Thyroid gland (tissue), 4 donors: Measurements from ENCODE around the gene PKIB.

Experiments used
- POLR2A ChIP-seq, 2 donors: fragments of 450-650 bp; IDR thresholded peaks; one replicate each; pipeline ENCODE4 v1.6.1; 2017; ENCODE audit warnings: antibody characterized with exemption in 2 of 2, mild to moderate bottlenecking in 2 of 2, moderate library complexity in 1 of 2
- TF ChIP-seq, protein P1 (sequence below), 6 experiments: fragments of 200-600 bp in 3 of 6; fragments of 450-650 bp in 3 of 6; sonication (generic) in 3 of 6; IDR thresholded peaks; one replicate each; pipeline ENCODE4 v1.5.1; 2016 to 2019; ENCODE audit warnings: antibody characterized with exemption in 6 of 6, mild to moderate bottlenecking in 2 of 6, inconsistent platforms in 1 of 6, moderate library complexity in 1 of 6

DNA sequence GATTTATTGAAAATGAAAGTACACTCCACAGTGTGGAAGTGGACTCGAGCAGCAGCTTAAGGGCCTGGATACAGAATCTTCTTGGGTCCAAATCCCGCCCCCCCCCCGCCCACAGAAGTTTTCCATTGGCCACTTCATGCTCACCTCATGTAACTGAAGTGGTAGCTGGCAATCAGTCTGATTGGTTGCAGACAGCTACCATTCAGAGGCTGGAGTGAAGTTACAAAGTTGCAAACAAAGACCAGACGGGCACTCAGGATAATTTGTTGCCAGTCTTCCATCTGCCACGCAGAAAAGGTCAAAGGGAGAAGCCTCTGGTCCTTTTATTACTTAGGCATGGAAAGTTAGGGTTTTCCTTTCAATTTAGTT, 143.5 kb downstream of the PKIB start:
- TF ChIP-seq, protein P1, sequence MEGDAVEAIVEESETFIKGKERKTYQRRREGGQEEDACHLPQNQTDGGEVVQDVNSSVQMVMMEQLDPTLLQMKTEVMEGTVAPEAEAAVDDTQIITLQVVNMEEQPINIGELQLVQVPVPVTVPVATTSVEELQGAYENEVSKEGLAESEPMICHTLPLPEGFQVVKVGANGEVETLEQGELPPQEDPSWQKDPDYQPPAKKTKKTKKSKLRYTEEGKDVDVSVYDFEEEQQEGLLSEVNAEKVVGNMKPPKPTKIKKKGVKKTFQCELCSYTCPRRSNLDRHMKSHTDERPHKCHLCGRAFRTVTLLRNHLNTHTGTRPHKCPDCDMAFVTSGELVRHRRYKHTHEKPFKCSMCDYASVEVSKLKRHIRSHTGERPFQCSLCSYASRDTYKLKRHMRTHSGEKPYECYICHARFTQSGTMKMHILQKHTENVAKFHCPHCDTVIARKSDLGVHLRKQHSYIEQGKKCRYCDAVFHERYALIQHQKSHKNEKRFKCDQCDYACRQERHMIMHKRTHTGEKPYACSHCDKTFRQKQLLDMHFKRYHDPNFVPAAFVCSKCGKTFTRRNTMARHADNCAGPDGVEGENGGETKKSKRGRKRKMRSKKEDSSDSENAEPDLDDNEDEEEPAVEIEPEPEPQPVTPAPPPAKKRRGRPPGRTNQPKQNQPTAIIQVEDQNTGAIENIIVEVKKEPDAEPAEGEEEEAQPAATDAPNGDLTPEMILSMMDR (IDR thresholded peaks at IDR 0.05), result no peak
- no peak for TF ChIP-seq POLR2A (IDR thresholded peaks at IDR 0.05)
